ENCODE data around the gene ERBIN.

Gene ERBIN

GRCh38 chr5:66129144-66129543, 202.8 kb downstream of the ERBIN start:
- H3K36me3 ChIP-seq (ENCODE audit: control insufficient read depth, insufficient read depth, low read length) = no peaks in the 10 kb centered on the region
- H3K4me3 ChIP-seq (replicated peaks; ENCODE audit: low read depth, low read length) = no peak overlapping the region
- no peak for DNase-seq (ENCODE audit: extremely low read depth, insufficient read length)
- no peak for TF ChIP-seq CTCF (IDR thresholded peaks at IDR 0.05; ENCODE audit: insufficient read depth, low read length, poor library complexity, severe bottlenecking)
- H3K27me3 ChIP-seq (replicated peaks; ENCODE audit: control insufficient read depth, insufficient read depth, low read length) = no peaks in the 10 kb centered on the region

- no peak for TF ChIP-seq CTCF (IDR thresholded peaks at IDR 0.05; ENCODE audit: insufficient read depth, low read length, poor library complexity, severe bottlenecking)
- no peaks in the 10 kb centered on the region for H3K27me3 ChIP-seq (replicated peaks; ENCODE audit: control insufficient read depth, insufficient read depth, low read length)
- H3K4me3 ChIP-seq (replicated peaks; ENCODE audit: low read depth, low read length) = no peak overlapping the region
- no peak for DNase-seq (ENCODE audit: extremely low read depth, insufficient read length)
- H3K36me3 ChIP-seq (ENCODE audit: control insufficient read depth, insufficient read depth, low read length) = no peaks in the 10 kb centered on the region
Measured at GRCh38 chr5:66130493-66130892, 204.1 kb downstream of the ERBIN start.

Measured in GM06990 (cell line).